Measurements from ENCODE around the gene FRS3. TPM values are rescaled to one million over a fixed set of nuclear protein-coding genes. Genes with fewer than 3 reads are reported as not detected.

FRS3 gene
- total RNA-seq, 2 donors from 2014 or later: 2.6 to 5.3 TPM

DNA sequence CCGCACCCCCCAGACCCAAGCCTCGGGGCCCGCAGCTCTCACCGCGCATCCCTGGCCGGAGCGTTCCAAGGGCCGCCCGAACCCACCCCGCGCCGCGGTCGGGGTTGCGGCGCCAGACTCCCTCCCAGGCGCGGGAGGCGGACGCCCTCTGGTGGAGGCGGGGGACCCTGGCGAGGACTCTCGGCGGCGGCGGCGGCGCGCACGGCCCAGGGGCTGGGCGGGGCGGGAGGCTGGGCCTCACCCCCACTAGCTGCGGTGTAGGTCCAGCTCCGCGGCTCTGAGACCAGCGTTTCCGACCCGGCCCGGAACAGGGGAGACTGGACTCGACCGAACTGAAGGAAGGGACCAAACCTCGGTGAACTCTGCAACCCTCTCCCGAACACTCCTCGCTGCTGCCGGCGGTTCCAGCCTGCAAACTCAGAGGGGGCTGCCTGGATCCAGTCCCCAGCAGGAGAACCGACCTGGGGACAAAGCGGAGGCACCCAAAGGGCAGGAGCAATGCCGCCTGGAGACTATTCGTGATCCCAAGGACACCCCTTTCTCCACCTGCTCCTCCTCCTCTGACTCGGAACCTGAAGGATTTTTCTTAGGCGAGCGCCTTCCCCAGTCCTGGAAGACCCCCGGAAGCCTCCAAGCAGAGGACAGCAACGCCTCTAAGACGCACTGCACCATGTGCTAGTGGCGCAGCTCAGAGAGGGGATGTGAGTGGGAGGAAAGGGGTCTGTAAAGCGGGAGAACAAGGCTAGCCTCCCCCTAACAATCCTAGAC, 6.9 kb upstream of the FRS3 start:
- Histone ChIP-seq H3K27ac (peak overlapping the region; percentile 75 to 93 (median 92)), H3K36me3 (replicated peaks in 1 of 2; ENCODE audit: insufficient read depth in 1 of 2, low read depth in 2 of 2) (peaks cover 0 to 4% of the 10 kb centered on the region in 2 donors), H3K4me1 (peaks cover 53% of the 10 kb centered on the region), H3K9me3 (no peaks in the 10 kb centered on the region), H3K27me3 (no peaks in the 10 kb centered on the region), H3K4me3 (peak overlapping the region; percentile 44 to 66)
- peak; percentile 85 to 89 (median 86) for DNase-seq
- ATAC-seq: peak; percentile 85
- intact Hi-C loops (cut with DNase I): no loop called here
- TF ChIP-seq POLR2A (IDR thresholded peaks at IDR 0.05): no peak
- TF ChIP-seq, protein P1, sequence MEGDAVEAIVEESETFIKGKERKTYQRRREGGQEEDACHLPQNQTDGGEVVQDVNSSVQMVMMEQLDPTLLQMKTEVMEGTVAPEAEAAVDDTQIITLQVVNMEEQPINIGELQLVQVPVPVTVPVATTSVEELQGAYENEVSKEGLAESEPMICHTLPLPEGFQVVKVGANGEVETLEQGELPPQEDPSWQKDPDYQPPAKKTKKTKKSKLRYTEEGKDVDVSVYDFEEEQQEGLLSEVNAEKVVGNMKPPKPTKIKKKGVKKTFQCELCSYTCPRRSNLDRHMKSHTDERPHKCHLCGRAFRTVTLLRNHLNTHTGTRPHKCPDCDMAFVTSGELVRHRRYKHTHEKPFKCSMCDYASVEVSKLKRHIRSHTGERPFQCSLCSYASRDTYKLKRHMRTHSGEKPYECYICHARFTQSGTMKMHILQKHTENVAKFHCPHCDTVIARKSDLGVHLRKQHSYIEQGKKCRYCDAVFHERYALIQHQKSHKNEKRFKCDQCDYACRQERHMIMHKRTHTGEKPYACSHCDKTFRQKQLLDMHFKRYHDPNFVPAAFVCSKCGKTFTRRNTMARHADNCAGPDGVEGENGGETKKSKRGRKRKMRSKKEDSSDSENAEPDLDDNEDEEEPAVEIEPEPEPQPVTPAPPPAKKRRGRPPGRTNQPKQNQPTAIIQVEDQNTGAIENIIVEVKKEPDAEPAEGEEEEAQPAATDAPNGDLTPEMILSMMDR (IDR thresholded peaks at IDR 0.05): peak; percentile 52 to 96 (median 92)
- 0% methylated on average over 1 to 58 of the region's 58 CpGs for WGBS, 2 donors

DNA sequence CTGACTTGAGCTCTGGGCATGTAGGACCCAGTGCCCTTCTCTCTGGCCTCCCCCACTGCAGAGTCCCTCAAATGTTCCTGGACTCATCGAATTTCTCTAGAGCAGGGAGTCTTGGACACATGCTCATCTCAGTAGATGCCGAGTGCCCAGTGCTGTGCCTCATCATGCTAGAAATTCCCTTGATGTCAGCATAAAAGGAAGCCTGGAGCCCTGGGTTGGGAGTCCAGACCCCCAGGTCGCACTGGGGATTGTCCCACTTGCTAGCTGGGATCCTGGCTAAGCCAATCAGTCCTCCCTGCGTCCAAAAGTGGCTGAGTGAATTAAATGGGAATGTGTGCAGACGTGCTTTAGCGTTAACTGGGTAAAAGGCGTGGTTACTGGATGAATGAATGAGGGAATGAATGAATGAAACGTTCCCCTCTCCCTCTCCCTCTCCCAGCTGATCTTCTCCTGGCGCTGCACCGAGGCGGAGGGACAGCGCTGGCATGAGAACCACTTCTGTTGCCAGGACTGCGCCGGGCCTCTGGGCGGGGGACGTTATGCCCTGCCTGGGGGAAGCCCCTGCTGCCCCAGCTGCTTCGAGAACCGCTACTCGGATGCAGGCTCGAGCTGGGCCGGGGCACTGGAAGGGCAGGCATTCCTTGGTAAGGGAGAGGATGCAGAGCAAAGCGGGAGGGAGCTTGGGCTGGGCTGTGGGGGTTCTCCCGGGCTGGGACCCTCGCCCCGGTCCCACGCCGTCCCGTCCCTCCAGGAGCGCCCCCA, 6.2 kb upstream of the FRS3 start:
- DNase-seq: peak in 1 of 4 donors; percentile 23
- WGBS, 2 donors: 18 to 19% methylated on average over 18 to 29 of the region's 29 CpGs
- peaks cover 61% of the 10 kb centered on the region for H3K4me1 ChIP-seq
- no peak for ATAC-seq
- peaks cover 0 to 4% of the 10 kb centered on the region in 2 donors for H3K36me3 ChIP-seq (replicated peaks in 1 of 2; ENCODE audit: insufficient read depth in 1 of 2, low read depth in 2 of 2)
- TF ChIP-seq POLR2A (IDR thresholded peaks at IDR 0.05): no peak
- TF ChIP-seq, protein P1 (IDR thresholded peaks at IDR 0.05): no peak
- no peaks in the 10 kb centered on the region for H3K9me3 ChIP-seq
- intact Hi-C loops (cut with DNase I): no loop called here
- peak overlapping the region in 3 of 4 donors; percentile 75 to 93 (median 91) for H3K27ac ChIP-seq
- peak overlapping the region in 1 of 2 donors; percentile 66 for H3K4me3 ChIP-seq
- H3K27me3 ChIP-seq: no peaks in the 10 kb centered on the region

DNA sequence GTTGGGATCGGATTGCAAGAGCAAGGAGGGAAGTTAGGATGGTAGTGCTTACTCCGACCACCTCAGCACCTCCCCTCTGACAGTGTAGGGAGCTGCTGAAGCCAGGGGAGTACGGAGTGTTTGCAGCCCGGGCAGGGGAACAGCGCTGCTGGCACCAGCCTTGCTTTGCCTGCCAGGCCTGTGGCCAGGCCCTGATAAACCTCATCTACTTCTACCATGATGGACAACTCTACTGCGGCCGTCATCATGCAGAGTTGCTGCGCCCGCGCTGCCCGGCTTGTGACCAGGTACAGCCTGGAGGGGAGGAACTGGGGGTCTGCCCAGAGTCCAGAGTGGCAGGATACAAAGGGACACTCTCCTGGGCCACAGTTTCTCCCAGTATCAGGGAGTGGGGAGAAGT, 5.6 kb upstream of the FRS3 start:
- WGBS, 2 donors: 38 to 63% methylated on average over 5 to 10 of the region's 11 CpGs
- intact Hi-C loops (cut with DNase I): no loop called here
- DNase-seq (no peak), ATAC-seq (no peak)
- H3K4me3 ChIP-seq: no peak overlapping the region
- TF ChIP-seq, protein P1 (IDR thresholded peaks at IDR 0.05): no peak
- TF ChIP-seq POLR2A (IDR thresholded peaks at IDR 0.05): no peak
- H3K27me3 ChIP-seq: no peaks in the 10 kb centered on the region
- H3K27ac ChIP-seq: peak overlapping the region in 3 of 4 donors; percentile 23 to 93 (median 91)
- H3K9me3 ChIP-seq: no peaks in the 10 kb centered on the region
- peaks cover 0 to 4% of the 10 kb centered on the region in 2 donors for H3K36me3 ChIP-seq (replicated peaks in 1 of 2; ENCODE audit: insufficient read depth in 1 of 2, low read depth in 2 of 2)
- peaks cover 63% of the 10 kb centered on the region for H3K4me1 ChIP-seq

DNA sequence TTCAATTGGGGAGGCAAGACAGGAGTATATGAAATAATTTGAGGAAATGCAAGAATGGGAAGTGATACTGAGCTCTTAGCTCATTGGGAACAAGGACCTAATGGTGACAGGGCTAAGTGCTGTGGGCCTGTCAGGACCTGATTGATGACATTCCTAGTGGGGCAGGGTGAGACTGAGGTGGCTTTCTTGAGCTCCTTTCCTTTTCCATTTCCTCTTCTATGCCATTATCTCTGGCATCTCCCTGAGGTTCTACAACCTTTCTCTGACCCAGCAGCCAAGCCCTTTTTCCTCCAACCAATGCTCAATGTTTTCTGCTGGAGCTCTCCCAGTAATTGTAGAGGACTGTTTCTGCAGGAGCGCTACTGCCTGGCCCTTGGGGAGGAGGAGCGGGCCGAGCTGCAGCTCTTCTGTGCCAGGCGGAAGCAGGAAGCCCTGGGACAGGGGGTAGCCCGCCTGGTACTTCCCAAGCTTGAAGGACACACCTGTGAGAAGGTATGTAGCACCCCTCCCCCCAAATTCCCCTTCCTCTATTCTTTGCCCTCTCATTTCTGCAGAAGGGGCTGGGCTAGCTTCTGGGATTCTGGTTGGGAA, 5.0 kb upstream of the FRS3 start:
- Histone ChIP-seq H3K36me3 (replicated peaks in 1 of 2; ENCODE audit: insufficient read depth in 1 of 2, low read depth in 2 of 2) (no peaks in the 10 kb centered on the region), H3K9me3 (no peaks in the 10 kb centered on the region), H3K27ac (peak overlapping the region in 3 of 4 donors; percentile 23 to 93 (median 91)), H3K4me1 (peaks cover 63% of the 10 kb centered on the region), H3K27me3 (no peaks in the 10 kb centered on the region), H3K4me3 (no peak overlapping the region)
- intact Hi-C loops (cut with DNase I): no loop called here
- whole genome bisulfite sequencing, 2 donors: 49 to 60% methylated on average over 5 of the region's 5 CpGs
- DNase-seq (peak in 2 of 4 donors; percentile 26 to 46), ATAC-seq (no peak)
- TF ChIP-seq, protein P1 (IDR thresholded peaks at IDR 0.05): no peak
- TF ChIP-seq POLR2A (IDR thresholded peaks at IDR 0.05): no peak
